GM21786 (cell line): Measurements from ENCODE around the gene RBBP8NL.

Source experiments
- ATAC-seq: cut with Tn5 transposase; IDR thresholded peaks from one replicate; pipeline ENCODE4 v1.9.1; 2021; ENCODE audit not compliant: unreplicated experiment

RBBP8NL gene

GRCh38 chr20:62427172-62428001 is at the start of gene RBBP8NL:
TSS of gene RBBP8NL (minus strand) at chr20:62427539. CDS start at chr20:62419647, 7,892 bp downstream.
- no peak for ATAC-seq

GRCh38 chr20:62476056-62476838 is 48.9 kb upstream of the RBBP8NL start:
- no peak for ATAC-seq

GRCh38 chr20:62475772-62476055 is 48.4 kb upstream of the RBBP8NL start, which contains the start of gene GATA5:
TSS of gene GATA5 (minus strand) at chr20:62475995. CDS start at chr20:62475521, 474 bp downstream.
- no peak for ATAC-seq

- no peak for ATAC-seq
Measured at GRCh38 chr20:62475027-62475771, 47.9 kb upstream of the RBBP8NL start.

GRCh38 chr20:62474604-62475026 is 47.3 kb upstream of the RBBP8NL start:
- no peak for ATAC-seq

GRCh38 chr20:62473717-62474603 is 46.6 kb upstream of the RBBP8NL start:
- no peak for ATAC-seq

GRCh38 chr20:62472941-62473585 is 45.7 kb upstream of the RBBP8NL start:
- no peak for ATAC-seq

- ATAC-seq, result no peak
Measured at GRCh38 chr20:62472138-62472940, 45.0 kb upstream of the RBBP8NL start.

- ATAC-seq, result no peak
Measured at GRCh38 chr20:62470459-62470858, 43.1 kb upstream of the RBBP8NL start.

GRCh38 chr20:62470001-62470400 is 42.7 kb upstream of the RBBP8NL start:
- no peak for ATAC-seq

GRCh38 chr20:62469352-62469751 is 42.0 kb upstream of the RBBP8NL start:
- no peak for ATAC-seq

GRCh38 chr20:62466806-62467537 is 39.6 kb upstream of the RBBP8NL start:
- ATAC-seq, result no peak

- ATAC-seq, result no peak
Measured at GRCh38 chr20:62466072-62466760, 38.9 kb upstream of the RBBP8NL start.

GRCh38 chr20:62464990-62465389 is 37.7 kb upstream of the RBBP8NL start:
- ATAC-seq, result no peak

GRCh38 chr20:62464425-62464770 is 37.1 kb upstream of the RBBP8NL start:
- no peak for ATAC-seq

- ATAC-seq, result no peak
Measured at GRCh38 chr20:62463651-62464424, 36.5 kb upstream of the RBBP8NL start.

- ATAC-seq, result no peak
Measured at GRCh38 chr20:62462976-62463592, 35.7 kb upstream of the RBBP8NL start.
